ENCODE data around the gene MYO10. TPM values are rescaled to one million over a fixed set of nuclear protein-coding genes. Genes with fewer than 3 reads are reported as not detected.

The MYO10 gene
- total RNA-seq, 1 experiment from 2014 or later: 71.9 TPM

GRCh38 chr5:16664368-16664767 is 271.7 kb downstream of the MYO10 start:
- intact Hi-C loops (cut with micrococcal nuclease; ENCODE audit: unreplicated experiment) (loop anchor here (5.0 kb wide), 1 partner anchor 177 kb away; no protein-coding TSS in a partner anchor), in situ Hi-C loops (cut with HindIII; ENCODE audit: low pct_unique_long_range_greater_than_20kb, low sequenced_read_pairs) (no loop called here)
- no TSS peak for BruUV-seq (replicated peaks)

GRCh38 chr5:16663840-16664239 is 272.2 kb downstream of the MYO10 start:
- H3K9me3 ChIP-seq (ENCODE audit: control insufficient read depth, insufficient read depth, low read depth, low read length): no peaks in the 10 kb centered on the region
- ChIA-PET POLR2A (interaction anchor here (0.6 kb wide), 1 partner anchor 223 kb away, joined by 6 read pairs; no protein-coding TSS in a partner anchor), CTCF (no interaction called here)
- H3K27me3 ChIP-seq (ENCODE audit: control insufficient read depth, insufficient read depth, low read length): no peaks in the 10 kb centered on the region
- intact Hi-C loops (cut with micrococcal nuclease; ENCODE audit: unreplicated experiment): loop anchor here (5.0 kb wide), 1 partner anchor 177 kb away; no protein-coding TSS in a partner anchor
- TF ChIP-seq CTCF (IDR thresholded peaks at IDR 0.05) (no peak), POLR2AphosphoS5 (IDR thresholded peaks at IDR 0.05; ENCODE audit: low read depth, low read length) (no peak), SIN3A (IDR thresholded peaks at IDR 0.05; ENCODE audit: borderline replicate concordance, insufficient read depth, low read depth, low read length) (no peak), TCF7L2 (IDR thresholded peaks at IDR 0.05; ENCODE audit: low read depth, low read length) (no peak), REST (IDR thresholded peaks at IDR 0.05; ENCODE audit: insufficient read depth in 1 of 2, low read depth in 2 of 2, low read length in 1 of 2) (no peak)
- in situ Hi-C loops (cut with HindIII; ENCODE audit: low pct_unique_long_range_greater_than_20kb, low sequenced_read_pairs): no loop called here
- no peaks in the 10 kb centered on the region for H3K4me1 ChIP-seq (ENCODE audit: control insufficient read depth, insufficient read depth, low read length)
- no TSS peak for BruUV-seq (replicated peaks)
- no peak overlapping the region for H3K27ac ChIP-seq (ENCODE audit: low read length)
- ATAC-seq: no peak
- peaks cover 4% of the 10 kb centered on the region; the same call in 1 of the 2 replicates for H3K36me3 ChIP-seq (ENCODE audit: control insufficient read depth, insufficient read depth, low read length)
- no peak overlapping the region for H3K4me3 ChIP-seq (ENCODE audit: low read depth in 2 of 2, low read length in 2 of 2)
- DNase-seq (ENCODE audit: low read depth, low spot score): no peak

More at GRCh38 chr5:16664368-16664767, 271.7 kb downstream of the MYO10 start:
- DNase-seq (ENCODE audit: low read depth, low spot score) (no peak), ATAC-seq (no peak)
- Histone ChIP-seq H3K4me3 (ENCODE audit: low read depth in 2 of 2, low read length in 2 of 2) (no peak overlapping the region), H3K27me3 (ENCODE audit: control insufficient read depth, insufficient read depth, low read length) (no peaks in the 10 kb centered on the region), H3K36me3 (ENCODE audit: control insufficient read depth, insufficient read depth, low read length) (peaks cover 4% of the 10 kb centered on the region; the same call in 1 of the 2 replicates), H3K9me3 (ENCODE audit: control insufficient read depth, insufficient read depth, low read depth, low read length) (no peaks in the 10 kb centered on the region), H3K4me1 (ENCODE audit: control insufficient read depth, insufficient read depth, low read length) (no peaks in the 10 kb centered on the region), H3K27ac (ENCODE audit: low read length) (no peak overlapping the region)
- ChIA-PET CTCF (no interaction called here), POLR2A (no interaction called here)
- TF ChIP-seq TCF7L2 (IDR thresholded peaks at IDR 0.05; ENCODE audit: low read depth, low read length) (no peak), POLR2AphosphoS5 (IDR thresholded peaks at IDR 0.05; ENCODE audit: low read depth, low read length) (no peak), SIN3A (IDR thresholded peaks at IDR 0.05; ENCODE audit: borderline replicate concordance, insufficient read depth, low read depth, low read length) (no peak), CTCF (IDR thresholded peaks at IDR 0.05) (no peak), REST (IDR thresholded peaks at IDR 0.05; ENCODE audit: insufficient read depth in 1 of 2, low read depth in 2 of 2, low read length in 1 of 2) (no peak)

Data from Panc1 (cell line).